CD4-positive, CD25-positive, alpha-beta regulatory T cell (primary cell): ENCODE measurements around the gene MUC3A. TPM values are rescaled to one million over a fixed set of nuclear protein-coding genes. Genes with fewer than 3 reads are reported as not detected.
"Not testable (repeated sequence)": the region's sequence is repeated elsewhere in the genome, so short reads cannot be mapped to it uniquely, and the experiment has no call there.

Experiments
- ATAC-seq, 2 donors: fragments of 150-1000 bp; cut with Tn5 transposase; one replicate each; pipeline ENCODE4 v1.10.0; 2021; ENCODE audit warnings: low read depth in 2 of 2, moderate number of reproducible peaks in 2 of 2, moderate library complexity in 1 of 2
- DNase-seq, 3 donors: peaks; one replicate each; pipeline versions ENCODE4 v3.0.0 to v3.0.0-alpha.2; 2012 to 2022; ENCODE audit warnings: mixed read lengths in 1 of 3
- H3K27ac ChIP-seq: one replicate; pipeline ENCODE4 v1.7.0; 2013; ENCODE audit warnings: mild to moderate bottlenecking, low read length; ENCODE audit not compliant: insufficient read depth, poor library complexity, severe bottlenecking
- H3K27me3 ChIP-seq: one replicate; pipeline ENCODE4 v1.7.0; 2013; ENCODE audit warnings: low read length; ENCODE audit not compliant: control insufficient read depth, insufficient read depth
- H3K36me3 ChIP-seq: one replicate; pipeline ENCODE4 v1.7.0; 2013; ENCODE audit warnings: mild to moderate bottlenecking, low read length, moderate library complexity; ENCODE audit not compliant: control insufficient read depth, insufficient read depth
- H3K4me1 ChIP-seq: 2 replicates; pipeline ENCODE4 v1.7.0; 2013; ENCODE audit warnings: mild to moderate bottlenecking, low read length; ENCODE audit not compliant: insufficient read depth, control insufficient read depth, poor library complexity, severe bottlenecking
- H3K4me3 ChIP-seq: one replicate; pipeline ENCODE4 v1.7.0; 2013; ENCODE audit warnings: low read depth, mild to moderate bottlenecking, low read length, moderate library complexity
- H3K9me3 ChIP-seq, 2 experiments: 1 replicate in 1 of 2; 2 replicates in 1 of 2; pipeline ENCODE4 v1.7.0; 2013; ENCODE audit warnings: low read length in 2 of 2, mild to moderate bottlenecking in 1 of 2, moderate library complexity in 1 of 2; ENCODE audit not compliant: control insufficient read depth in 2 of 2
- H3K27ac Mint-ChIP-seq, 3 donors: one replicate each; pipeline ENCODE4 v1.8.0; 2020 to 2022; ENCODE audit warnings: mild to moderate bottlenecking in 3 of 3, mixed read lengths in 3 of 3, moderate library complexity in 2 of 3
- H3K27me3 Mint-ChIP-seq: one replicate; pipeline ENCODE4 v1.8.0; 2022; ENCODE audit warnings: mild to moderate bottlenecking, mixed read lengths
- H3K36me3 Mint-ChIP-seq: one replicate; pipeline ENCODE4 v1.8.0; 2020; ENCODE audit warnings: mixed read lengths
- H3K4me1 Mint-ChIP-seq, 4 donors: one replicate each; pipeline ENCODE4 v1.8.0; 2020 to 2022; ENCODE audit warnings: mixed read lengths in 4 of 4, mild to moderate bottlenecking in 1 of 4
- H3K4me3 Mint-ChIP-seq, 4 donors: one replicate each; pipeline ENCODE4 v1.8.0; 2020 to 2022; ENCODE audit warnings: mild to moderate bottlenecking in 4 of 4, mixed read lengths in 4 of 4, moderate library complexity in 3 of 4
- H3K9me3 Mint-ChIP-seq, 7 donors: one replicate each; pipeline ENCODE4 v1.8.0; 2020 to 2022; ENCODE audit warnings: mixed read lengths in 7 of 7, mild to moderate bottlenecking in 3 of 7, moderate library complexity in 2 of 7
- polyA plus RNA-seq, 4 donors: library from polyadenylated mRNA; unstranded; fragments of 300-500 nt; fragmentation: Illumina TruSeq; gene quantifications; one replicate each; pipeline ENCODE4 v1.2.3, GENCODE V29; 2021
- total RNA-seq: library from RNA; stranded (reverse); gene quantifications from one replicate; pipeline ENCODE4 v1.2.3, GENCODE V29; 2022

Gene MUC3A
- total and polyA plus RNA-seq, 5 donors from 2014 or later: not detected

DNA sequence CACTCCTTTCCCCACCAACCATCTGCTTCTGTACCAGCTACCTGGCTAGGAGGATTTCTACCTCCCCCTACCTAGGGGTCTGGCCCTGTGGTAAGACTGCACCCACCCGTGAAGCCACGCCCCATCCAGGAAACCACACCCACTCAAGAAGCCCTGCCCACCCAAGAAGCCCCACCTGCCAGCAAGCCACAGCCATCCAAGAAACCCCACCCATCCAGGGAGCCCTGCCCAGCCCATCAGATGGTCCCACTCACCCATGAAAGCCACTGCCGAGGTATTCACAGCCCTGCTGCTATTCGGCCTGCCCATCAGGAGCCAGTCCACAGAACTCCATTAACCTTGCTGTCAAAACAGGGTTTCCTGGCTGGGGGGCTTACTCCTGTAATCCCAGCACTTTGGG is 15.6 kb upstream of the MUC3A start:
- no peaks in the 10 kb centered on the region for H3K4me1 Mint-ChIP-seq
- no peak overlapping the region for H3K4me3 Mint-ChIP-seq
- Histone ChIP-seq H3K9me3 (peaks cover 0 to 3% of the 10 kb centered on the region in 2 experiments), H3K4me1 (no peaks in the 10 kb centered on the region), H3K27me3 (no peaks in the 10 kb centered on the region), H3K27ac (no peak overlapping the region), H3K4me3 (no peak overlapping the region), H3K36me3 (no peaks in the 10 kb centered on the region)
- H3K36me3 Mint-ChIP-seq: no peaks in the 10 kb centered on the region
- no peaks in the 10 kb centered on the region for H3K27me3 Mint-ChIP-seq
- no peak overlapping the region for H3K27ac Mint-ChIP-seq
- ATAC-seq (no peak), DNase-seq (no peak)
- H3K9me3 Mint-ChIP-seq: peaks cover 0 to 10% (median 3%) of the 10 kb centered on the region in 7 donors

- H3K9me3 ChIP-seq, H3K4me3 Mint-ChIP-seq, H3K27ac ChIP-seq, H3K27me3 ChIP-seq, H3K36me3 ChIP-seq, H3K4me3 ChIP-seq, ATAC-seq, DNase-seq, H3K4me1 Mint-ChIP-seq, H3K36me3 Mint-ChIP-seq, H3K4me1 ChIP-seq, H3K27ac Mint-ChIP-seq, H3K27me3 Mint-ChIP-seq: not testable (repeated sequence)
- peaks cover 0 to 20% (median 5%) of the 10 kb centered on the region in 7 donors for H3K9me3 Mint-ChIP-seq
These were observed 14.0 kb upstream of the MUC3A start for GRCh38 chr7:100935381-100935780.

DNA sequence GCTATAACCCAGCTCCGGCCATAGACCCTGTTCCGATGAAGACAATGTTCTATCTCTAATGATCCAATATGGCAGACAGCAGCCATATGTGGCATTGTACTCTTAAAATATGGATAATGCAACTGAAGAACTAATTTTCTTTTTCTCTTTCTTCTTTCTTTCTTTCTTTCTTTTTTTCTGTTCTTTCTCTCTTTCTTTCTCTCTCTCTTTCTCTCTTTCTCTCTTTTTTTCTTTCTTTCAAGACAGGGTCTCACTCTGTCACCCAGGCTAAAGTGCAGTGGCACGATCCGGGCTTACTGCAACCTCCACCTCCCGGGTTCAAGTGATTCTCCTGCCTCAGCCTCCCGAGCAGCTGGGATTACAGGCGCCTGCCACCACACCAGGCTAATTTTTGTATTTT is 13.2 kb upstream of the MUC3A start:
- H3K27me3 ChIP-seq, H3K4me1 Mint-ChIP-seq, ATAC-seq, H3K9me3 ChIP-seq, H3K27ac ChIP-seq, DNase-seq, H3K27ac Mint-ChIP-seq, H3K27me3 Mint-ChIP-seq, H3K4me3 ChIP-seq, H3K4me3 Mint-ChIP-seq, H3K4me1 ChIP-seq, H3K36me3 ChIP-seq, H3K36me3 Mint-ChIP-seq: not testable (repeated sequence)
- H3K9me3 Mint-ChIP-seq: peaks cover 0 to 21% (median 5%) of the 10 kb centered on the region in 7 donors

DNA sequence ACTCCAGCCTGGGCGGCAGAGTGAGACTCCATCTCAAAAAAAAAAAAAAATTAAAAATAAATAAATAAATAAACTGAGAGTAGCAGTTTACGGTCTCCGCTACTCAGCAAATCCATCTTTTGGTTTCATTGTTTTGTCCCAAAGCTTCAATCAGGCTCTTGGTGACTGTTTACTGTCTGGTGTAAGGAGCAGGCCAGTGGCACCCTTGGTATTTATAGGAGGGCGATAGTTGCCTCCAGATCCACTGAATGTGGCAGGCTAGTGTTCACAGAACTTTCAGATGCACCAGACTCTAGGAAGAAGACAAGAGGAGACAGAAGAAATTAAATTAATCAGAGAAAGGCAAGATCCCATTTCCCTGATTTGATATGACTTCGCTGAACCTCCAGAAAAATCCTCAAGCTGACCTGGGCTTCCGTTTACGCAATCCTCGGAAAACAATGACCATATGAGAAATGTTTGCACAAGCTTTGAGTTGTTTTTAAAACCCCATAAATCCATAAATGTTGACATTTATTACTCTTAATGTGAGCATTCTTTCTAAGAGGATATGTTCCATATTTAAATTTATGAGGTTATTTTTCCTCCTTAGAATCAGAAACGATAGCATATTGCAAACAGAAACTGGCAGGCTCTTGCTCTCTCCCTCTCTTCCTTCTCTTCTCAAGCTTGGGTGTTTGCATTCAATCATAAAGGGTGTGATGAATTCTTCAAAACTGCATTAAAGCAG is 7.1 kb upstream of the MUC3A start:
- peaks cover 0 to 15% (median 4%) of the 10 kb centered on the region in 7 donors for H3K9me3 Mint-ChIP-seq
- no peak overlapping the region for H3K27ac Mint-ChIP-seq

DNA sequence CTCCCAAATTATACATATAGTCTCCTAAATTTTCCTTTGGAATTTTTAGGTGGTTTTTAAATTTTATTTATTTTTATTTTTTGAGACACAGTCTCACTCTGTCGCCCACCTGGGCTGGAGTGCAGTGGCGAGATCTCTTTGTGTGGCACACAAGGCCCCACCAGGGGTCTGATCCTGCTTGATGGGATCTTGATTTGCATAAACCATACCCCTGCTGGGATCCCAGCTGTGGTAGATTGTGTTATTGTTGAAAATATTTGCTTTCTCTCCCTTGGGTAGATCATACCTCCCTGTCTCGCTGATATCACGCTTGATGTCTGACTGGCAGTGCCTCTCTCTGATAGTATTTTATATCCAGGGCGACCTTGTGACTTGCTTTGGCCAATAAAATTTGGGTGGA is 5.6 kb upstream of the MUC3A start:
- no peak overlapping the region for H3K27ac ChIP-seq
- Mint-ChIP-seq H3K4me3 (no peak overlapping the region), H3K36me3 (no peaks in the 10 kb centered on the region), H3K27me3 (peaks cover 26% of the 10 kb centered on the region), H3K9me3 (peaks cover 0 to 15% (median 4%) of the 10 kb centered on the region in 7 donors), H3K4me1 (peaks cover 0 to 2% (median 0%) of the 10 kb centered on the region in 4 donors), H3K27ac (no peak overlapping the region)
- H3K4me1 ChIP-seq: no peaks in the 10 kb centered on the region
- DNase-seq (no peak), ATAC-seq (no peak)
- H3K4me3 ChIP-seq: no peak overlapping the region
- H3K27me3 ChIP-seq: peaks cover 4% of the 10 kb centered on the region
- H3K36me3 ChIP-seq: no peaks in the 10 kb centered on the region
- H3K9me3 ChIP-seq: peaks cover 2 to 3% of the 10 kb centered on the region in 2 experiments

More for the DNA sequence above, 7.1 kb upstream of the MUC3A start:
- Histone ChIP-seq H3K9me3 (peaks cover 2 to 3% of the 10 kb centered on the region in 2 experiments), H3K4me1 (no peaks in the 10 kb centered on the region), H3K27me3 (peaks cover 4% of the 10 kb centered on the region), H3K27ac (no peak overlapping the region), H3K4me3 (no peak overlapping the region), H3K36me3 (no peaks in the 10 kb centered on the region)
- no peak overlapping the region for H3K4me3 Mint-ChIP-seq
- H3K36me3 Mint-ChIP-seq: no peaks in the 10 kb centered on the region
- H3K27me3 Mint-ChIP-seq: peaks cover 26% of the 10 kb centered on the region
- peaks cover 0 to 2% (median 0%) of the 10 kb centered on the region in 4 donors for H3K4me1 Mint-ChIP-seq
- no peak for ATAC-seq
- no peak for DNase-seq

DNA sequence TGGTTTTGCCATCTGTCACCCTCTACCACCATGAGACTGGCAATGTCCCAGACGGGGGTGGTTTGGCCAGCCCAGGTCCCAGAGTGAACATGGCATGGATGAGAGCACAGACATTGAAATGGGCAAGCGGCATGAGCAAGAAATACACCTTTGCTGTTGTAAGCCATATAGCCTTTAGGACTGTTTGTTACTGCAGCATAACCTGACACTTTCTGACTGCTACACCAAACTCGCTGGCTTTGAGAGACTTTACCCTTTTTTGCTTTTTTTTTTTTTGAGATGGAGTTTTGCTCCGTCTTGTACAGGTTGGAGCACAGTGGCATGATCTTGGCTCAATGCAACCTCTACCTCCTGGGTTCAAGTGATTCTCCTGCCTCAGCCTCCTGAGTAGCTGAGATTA is 5.2 kb upstream of the MUC3A start:
- no peak overlapping the region for H3K27ac Mint-ChIP-seq
- Histone ChIP-seq H3K4me3 (no peak overlapping the region), H3K9me3 (peaks cover 2 to 3% of the 10 kb centered on the region in 2 experiments), H3K27me3 (peaks cover 4% of the 10 kb centered on the region), H3K4me1 (no peaks in the 10 kb centered on the region), H3K27ac (no peak overlapping the region), H3K36me3 (no peaks in the 10 kb centered on the region)
- ATAC-seq (no peak), DNase-seq (no peak)
- peaks cover 0 to 2% (median 0%) of the 10 kb centered on the region in 4 donors for H3K4me1 Mint-ChIP-seq
- H3K27me3 Mint-ChIP-seq: peaks cover 26% of the 10 kb centered on the region
- peaks cover 0 to 13% (median 4%) of the 10 kb centered on the region in 7 donors for H3K9me3 Mint-ChIP-seq
- no peak overlapping the region for H3K4me3 Mint-ChIP-seq
- no peaks in the 10 kb centered on the region for H3K36me3 Mint-ChIP-seq

DNA sequence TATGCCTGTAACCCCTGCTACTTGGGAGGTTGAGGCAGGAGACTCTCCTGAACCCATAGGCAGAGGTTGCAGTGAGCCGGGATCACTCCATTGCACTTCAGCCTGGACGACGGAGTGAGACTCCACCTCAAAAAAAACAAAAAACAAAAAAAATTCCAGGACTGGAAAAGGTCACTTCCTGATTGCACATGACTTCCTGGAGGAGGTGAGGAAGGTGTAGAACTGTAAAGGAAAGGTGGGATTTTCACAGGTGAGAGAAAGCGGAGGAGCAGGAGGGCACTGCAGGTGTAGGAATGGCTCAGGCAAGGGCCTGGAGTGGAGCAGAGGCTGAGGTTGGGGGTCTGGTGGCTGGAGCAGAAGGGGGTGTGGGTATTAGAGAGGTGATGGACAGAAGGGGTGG is 3.2 kb upstream of the MUC3A start:
- Mint-ChIP-seq H3K9me3 (peaks cover 0 to 6% (median 0%) of the 10 kb centered on the region in 7 donors), H3K4me3 (no peak overlapping the region), H3K27me3 (peaks cover 32% of the 10 kb centered on the region), H3K4me1 (peaks cover 0 to 2% (median 0%) of the 10 kb centered on the region in 4 donors), H3K27ac (no peak overlapping the region), H3K36me3 (no peaks in the 10 kb centered on the region)
- no peaks in the 10 kb centered on the region for H3K9me3 ChIP-seq
- peaks cover 7% of the 10 kb centered on the region for H3K27me3 ChIP-seq
- H3K4me1 ChIP-seq: no peaks in the 10 kb centered on the region
- no peak overlapping the region for H3K27ac ChIP-seq
- H3K36me3 ChIP-seq: no peaks in the 10 kb centered on the region
- no peak for DNase-seq
- ATAC-seq: no peak
- H3K4me3 ChIP-seq: no peak overlapping the region

- DNase-seq (no peak), ATAC-seq (no peak)
- no peaks in the 10 kb centered on the region for H3K9me3 ChIP-seq
- peaks cover 9% of the 10 kb centered on the region for H3K27me3 ChIP-seq
- no peak overlapping the region for H3K4me3 ChIP-seq
- Mint-ChIP-seq H3K4me3 (no peak overlapping the region), H3K4me1 (peaks cover 0 to 2% (median 0%) of the 10 kb centered on the region in 4 donors), H3K9me3 (peaks cover 0 to 6% (median 0%) of the 10 kb centered on the region in 7 donors), H3K36me3 (no peaks in the 10 kb centered on the region), H3K27me3 (peaks cover 32% of the 10 kb centered on the region), H3K27ac (no peak overlapping the region)
- H3K4me1 ChIP-seq: no peaks in the 10 kb centered on the region
- H3K27ac ChIP-seq: no peak overlapping the region
- no peaks in the 10 kb centered on the region for H3K36me3 ChIP-seq
These were observed 2.5 kb upstream of the MUC3A start for GRCh38 chr7:100946766-100947365.
